H1 (cell line): ENCODE results near the gene CELSR1.

ENCODE experiments used
- CBX8 ChIP-seq: fragments of 300-800, 300-1000 bp; sonication (generic); IDR thresholded peaks from 2 replicates; pipeline ENCODE4 v1.7.1; 2016; ENCODE audit warnings: low read depth, low read length, borderline replicate concordance
- CEBPB ChIP-seq: IDR thresholded peaks from 2 replicates; pipeline ENCODE4 v1.6.1; 2012; ENCODE audit warnings: low read depth, low read length
- CREB1 ChIP-seq: IDR thresholded peaks from 2 replicates; pipeline ENCODE4 v1.6.1; 2012; ENCODE audit warnings: inconsistent platforms
- EP300 ChIP-seq, 2 experiments: IDR thresholded peaks; 1 replicate in 1 of 2; 2 replicates in 1 of 2; pipeline ENCODE4 v1.6.1; 2011 to 2012; ENCODE audit warnings: low read depth in 2 of 2, low read length in 2 of 2, mild to moderate bottlenecking in 2 of 2, borderline replicate concordance in 1 of 2, inconsistent platforms in 1 of 2, moderate library complexity in 1 of 2
- POLR2A ChIP-seq, 2 experiments: IDR thresholded peaks; 1 replicate in 1 of 2; 2 replicates in 1 of 2; pipeline ENCODE4 v1.6.1; 2011; ENCODE audit warnings: low read depth in 2 of 2, low read length in 2 of 2, mild to moderate bottlenecking in 2 of 2; ENCODE audit errors: control extremely low read depth in 1 of 2
- RAD21 ChIP-seq, 2 experiments: IDR thresholded peaks in 1 of 2; conservative IDR thresholded peaks in 1 of 2; 2 replicates each; pipeline ENCODE4 v1.6.1; 2011; ENCODE audit warnings: low read depth in 2 of 2, low read length in 2 of 2, improper control_type of control experiment in 1 of 2, inconsistent platforms in 1 of 2, mild to moderate bottlenecking in 1 of 2, moderate library complexity in 1 of 2
- RFX5 ChIP-seq: IDR thresholded peaks from 2 replicates; pipeline ENCODE4 v1.6.1; 2011; ENCODE audit warnings: low read depth, low read length, improper control_type of control experiment, borderline replicate concordance
- RXRA ChIP-seq: IDR thresholded peaks from 2 replicates; pipeline ENCODE4 v1.6.1; 2011; ENCODE audit warnings: low read depth, mild to moderate bottlenecking, low read length, moderate library complexity; ENCODE audit not compliant: insufficient read depth
- TEAD4 ChIP-seq: IDR thresholded peaks from 2 replicates; pipeline ENCODE4 v1.6.1; 2012; ENCODE audit warnings: low read depth, low read length, inconsistent platforms, mixed read lengths
- TF ChIP-seq, protein P1 (sequence below), 3 experiments: IDR thresholded peaks; 1 replicate in 2 of 3; 2 replicates in 1 of 3; pipeline versions ENCODE4 v1.5.1 to v1.6.1; 2011; ENCODE audit warnings: low read length in 3 of 3, mild to moderate bottlenecking in 3 of 3, inconsistent platforms in 2 of 3, low read depth in 1 of 3, moderate library complexity in 1 of 3; ENCODE audit not compliant: insufficient read depth in 1 of 3; ENCODE audit errors: control extremely low read depth in 1 of 3
- TF ChIP-seq, protein P2 (sequence below): IDR thresholded peaks from 2 replicates; pipeline ENCODE4 v1.6.1; 2012; ENCODE audit warnings: inconsistent platforms

DNA sequence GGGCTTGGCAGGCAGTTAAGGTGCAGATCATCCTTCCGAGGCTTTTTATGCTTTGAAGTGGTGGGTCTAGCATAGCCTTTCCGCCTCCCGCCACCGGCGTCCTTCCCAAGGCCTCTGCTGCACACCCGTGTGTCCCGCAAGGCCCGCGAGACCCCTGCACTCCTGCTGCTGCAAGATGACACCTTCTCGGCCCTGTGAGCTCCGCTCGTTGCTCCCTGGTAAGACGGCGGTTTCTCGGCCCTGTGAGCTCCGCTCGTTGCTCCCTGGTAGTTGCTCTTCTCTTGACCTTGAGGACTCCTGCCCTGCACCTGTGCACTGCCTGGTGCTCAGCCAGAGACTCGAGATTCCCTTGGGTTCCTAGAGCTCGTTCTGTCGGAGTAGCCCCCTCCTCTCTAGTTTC, 219.8 kb downstream of the CELSR1 start:
- TF ChIP-seq POLR2A (IDR thresholded peaks at IDR 0.05; ENCODE audit: control extremely low read depth in 1 of 2, low read depth in 2 of 2, low read length in 2 of 2) (no peak), RXRA (no peak), CEBPB (no peak), TEAD4 (no peak), CBX8 (no peak), CREB1 (no peak), RAD21 (IDR thresholded peaks at IDR 0.05 in 1 of 2, conservative IDR thresholded peaks at IDR 0.05 in 1 of 2; ENCODE audit: low read depth in 2 of 2, low read length in 2 of 2) (no peak), RFX5 (no peak), EP300 (IDR thresholded peaks at IDR 0.05; ENCODE audit: borderline replicate concordance in 1 of 2, low read depth in 2 of 2, low read length in 2 of 2) (no peak)
- TF ChIP-seq, protein P1, sequence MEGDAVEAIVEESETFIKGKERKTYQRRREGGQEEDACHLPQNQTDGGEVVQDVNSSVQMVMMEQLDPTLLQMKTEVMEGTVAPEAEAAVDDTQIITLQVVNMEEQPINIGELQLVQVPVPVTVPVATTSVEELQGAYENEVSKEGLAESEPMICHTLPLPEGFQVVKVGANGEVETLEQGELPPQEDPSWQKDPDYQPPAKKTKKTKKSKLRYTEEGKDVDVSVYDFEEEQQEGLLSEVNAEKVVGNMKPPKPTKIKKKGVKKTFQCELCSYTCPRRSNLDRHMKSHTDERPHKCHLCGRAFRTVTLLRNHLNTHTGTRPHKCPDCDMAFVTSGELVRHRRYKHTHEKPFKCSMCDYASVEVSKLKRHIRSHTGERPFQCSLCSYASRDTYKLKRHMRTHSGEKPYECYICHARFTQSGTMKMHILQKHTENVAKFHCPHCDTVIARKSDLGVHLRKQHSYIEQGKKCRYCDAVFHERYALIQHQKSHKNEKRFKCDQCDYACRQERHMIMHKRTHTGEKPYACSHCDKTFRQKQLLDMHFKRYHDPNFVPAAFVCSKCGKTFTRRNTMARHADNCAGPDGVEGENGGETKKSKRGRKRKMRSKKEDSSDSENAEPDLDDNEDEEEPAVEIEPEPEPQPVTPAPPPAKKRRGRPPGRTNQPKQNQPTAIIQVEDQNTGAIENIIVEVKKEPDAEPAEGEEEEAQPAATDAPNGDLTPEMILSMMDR (IDR thresholded peaks at IDR 0.05; ENCODE audit: control extremely low read depth in 1 of 3, insufficient read depth in 1 of 3, low read depth in 1 of 3, low read length in 3 of 3): no peak
- TF ChIP-seq, protein P2, sequence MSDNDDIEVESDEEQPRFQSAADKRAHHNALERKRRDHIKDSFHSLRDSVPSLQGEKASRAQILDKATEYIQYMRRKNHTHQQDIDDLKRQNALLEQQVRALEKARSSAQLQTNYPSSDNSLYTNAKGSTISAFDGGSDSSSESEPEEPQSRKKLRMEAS: no peak
